ENCODE results near the gene CIRBP.

CIRBP gene

DNA sequence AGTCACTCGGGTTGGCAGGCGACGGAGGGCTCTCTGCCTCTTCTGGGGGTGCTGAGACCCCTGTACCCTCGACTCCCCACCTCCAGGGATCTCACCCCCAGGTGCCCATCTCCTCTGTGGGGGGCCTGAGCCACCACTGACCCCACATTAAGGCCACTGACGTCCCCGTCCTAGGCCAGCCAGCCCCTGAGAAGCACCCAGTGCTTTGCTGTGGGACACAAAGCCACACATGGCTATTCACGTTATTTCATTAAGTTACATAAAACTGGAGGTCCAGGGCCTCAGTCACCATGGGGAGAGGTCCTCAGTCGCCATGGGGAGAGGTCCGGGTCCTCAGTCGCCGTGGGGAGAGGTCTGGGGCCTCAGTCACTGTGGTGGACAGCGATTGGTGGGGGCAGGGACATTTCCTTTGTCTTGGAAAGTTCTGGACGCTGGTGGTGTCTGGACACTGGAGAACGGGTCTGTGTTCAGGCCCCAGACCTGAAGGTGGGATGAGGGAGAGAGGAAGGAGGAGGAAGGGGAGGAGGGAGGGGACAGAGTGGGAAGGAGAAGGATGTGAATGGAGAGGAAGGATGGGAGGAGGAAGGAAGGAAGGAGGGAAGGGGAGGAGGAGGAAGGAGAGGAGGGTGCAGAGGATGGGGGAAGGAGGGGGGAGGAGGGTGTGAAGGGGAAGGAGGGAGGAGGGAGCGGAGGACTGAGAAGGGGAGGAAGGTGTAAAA lies 12.6 kb downstream of the CIRBP start:
- no peak for DNase-seq (ENCODE audit: low read depth)

DNA sequence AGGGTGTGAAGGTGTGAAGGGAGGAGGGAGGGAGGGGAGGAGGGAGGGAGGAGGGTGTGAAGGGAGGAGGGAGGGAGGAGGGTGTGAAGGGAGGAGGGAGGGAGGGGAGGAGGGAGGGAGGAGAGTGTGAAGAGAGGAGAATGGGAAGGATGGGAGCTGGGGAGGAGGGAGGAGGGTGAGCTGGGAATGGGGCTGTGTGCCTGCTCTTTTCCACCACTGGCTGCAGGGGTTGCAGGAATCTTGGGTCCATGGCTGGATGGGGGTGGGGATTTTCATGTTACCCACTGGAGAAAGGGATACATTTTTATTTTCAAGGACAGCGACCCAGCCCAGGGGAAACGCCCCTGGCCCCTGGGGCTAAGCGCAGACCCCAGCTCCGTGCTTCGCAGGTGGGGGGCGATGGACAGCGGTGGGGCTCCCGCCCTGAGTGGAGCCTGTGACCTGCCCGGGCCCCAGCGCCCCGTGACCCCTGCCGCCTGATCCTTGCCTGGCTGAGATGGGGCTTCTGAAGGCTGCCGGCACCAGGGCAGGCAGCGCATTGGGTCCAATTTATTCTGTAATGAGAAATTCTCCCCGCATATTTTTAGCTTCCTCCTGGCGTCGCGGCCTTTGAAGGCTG lies 13.6 kb downstream of the CIRBP start:
- no peak for DNase-seq (ENCODE audit: low read depth)

DNA sequence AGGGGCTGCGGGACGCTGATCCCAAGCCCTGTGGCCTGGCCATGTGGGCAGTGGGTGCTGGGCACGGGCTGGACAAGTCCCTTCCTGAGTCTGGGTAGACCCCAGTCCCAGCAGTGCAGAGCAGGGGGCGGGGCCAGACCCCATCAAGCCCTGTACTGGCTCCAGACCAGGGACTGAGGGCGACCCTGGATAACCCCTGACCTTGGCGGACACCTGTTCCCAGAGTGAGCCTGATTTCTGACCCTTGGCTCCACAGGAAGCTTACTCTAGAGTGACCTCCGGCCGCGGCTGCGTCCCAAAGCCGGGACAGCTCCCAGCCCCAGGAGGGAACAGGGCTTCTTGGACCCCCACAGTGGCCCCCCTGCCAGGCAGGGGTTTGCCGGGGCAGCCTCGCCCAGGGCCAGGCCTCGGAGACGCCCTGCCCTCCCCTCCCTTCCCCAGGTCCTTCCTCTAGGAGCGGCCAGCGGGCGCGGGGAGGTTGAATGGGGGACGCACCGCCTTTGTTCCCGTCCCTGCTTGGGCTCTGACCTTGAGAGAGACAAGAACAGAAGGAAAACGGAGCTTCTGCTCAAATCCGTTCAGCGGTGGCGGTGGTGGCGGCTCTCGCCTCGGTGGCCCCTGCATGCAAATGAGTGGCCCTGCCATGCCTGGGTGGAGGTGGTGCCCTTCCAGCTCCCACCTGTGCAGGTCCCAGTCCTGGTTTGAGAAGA lies 14.2 kb downstream of the CIRBP start:
- DNase-seq (ENCODE audit: low read depth): no peak

DNA sequence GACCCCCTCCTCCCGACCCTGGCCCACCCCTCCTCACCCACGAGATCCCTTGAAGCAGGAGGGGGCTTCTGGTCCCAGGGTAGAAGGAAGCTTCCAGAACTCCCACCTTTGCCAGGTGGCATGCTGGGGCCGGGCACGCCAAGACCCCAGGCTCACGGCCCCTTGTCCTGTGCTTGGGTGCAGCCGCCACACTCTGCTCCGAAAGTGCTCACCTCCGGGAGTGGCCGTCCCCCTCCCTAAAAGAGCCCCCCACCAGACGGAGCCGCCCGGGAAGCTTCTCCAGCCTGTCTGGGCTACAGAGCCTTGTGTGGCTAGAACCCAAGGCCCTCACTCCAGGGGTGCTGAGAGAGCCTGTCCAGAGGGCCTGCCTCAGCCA lies 14.8 kb downstream of the CIRBP start:
- DNase-seq (ENCODE audit: low read depth): no peak

DNA sequence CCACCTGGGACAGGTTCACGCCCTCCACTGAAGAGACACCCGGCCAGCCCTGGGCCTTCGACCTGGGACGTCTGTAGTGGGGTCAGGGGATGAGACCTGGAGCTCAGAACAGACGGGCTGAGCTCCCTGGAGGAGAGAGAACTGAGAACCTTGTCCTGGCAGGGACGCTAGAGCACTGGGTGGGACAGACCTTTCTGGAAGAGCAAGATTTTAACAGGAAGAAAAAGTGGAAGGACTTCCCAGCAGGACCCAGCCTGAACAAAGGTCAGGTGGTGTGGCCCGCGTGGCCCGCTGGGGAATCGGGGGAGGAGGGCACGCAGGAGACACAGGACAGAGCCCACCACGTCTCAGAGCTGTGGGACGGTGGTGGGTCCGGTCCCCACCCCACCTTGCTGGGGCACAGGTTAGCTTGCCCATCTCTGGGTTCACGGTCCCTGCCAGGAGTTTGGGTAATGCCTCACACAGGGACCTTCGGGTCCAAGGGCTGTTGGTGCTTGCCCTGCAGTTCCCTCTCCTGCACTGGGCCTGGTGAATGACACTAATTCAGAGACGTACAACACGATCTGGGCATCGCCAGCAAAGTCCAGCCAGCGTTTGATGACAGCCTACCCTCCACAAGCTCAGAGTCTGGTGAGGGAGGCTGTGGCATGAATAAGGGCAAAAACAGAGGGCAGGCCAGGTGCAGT lies 15.3 kb downstream of the CIRBP start:
- no peak for DNase-seq (ENCODE audit: low read depth)

DNA sequence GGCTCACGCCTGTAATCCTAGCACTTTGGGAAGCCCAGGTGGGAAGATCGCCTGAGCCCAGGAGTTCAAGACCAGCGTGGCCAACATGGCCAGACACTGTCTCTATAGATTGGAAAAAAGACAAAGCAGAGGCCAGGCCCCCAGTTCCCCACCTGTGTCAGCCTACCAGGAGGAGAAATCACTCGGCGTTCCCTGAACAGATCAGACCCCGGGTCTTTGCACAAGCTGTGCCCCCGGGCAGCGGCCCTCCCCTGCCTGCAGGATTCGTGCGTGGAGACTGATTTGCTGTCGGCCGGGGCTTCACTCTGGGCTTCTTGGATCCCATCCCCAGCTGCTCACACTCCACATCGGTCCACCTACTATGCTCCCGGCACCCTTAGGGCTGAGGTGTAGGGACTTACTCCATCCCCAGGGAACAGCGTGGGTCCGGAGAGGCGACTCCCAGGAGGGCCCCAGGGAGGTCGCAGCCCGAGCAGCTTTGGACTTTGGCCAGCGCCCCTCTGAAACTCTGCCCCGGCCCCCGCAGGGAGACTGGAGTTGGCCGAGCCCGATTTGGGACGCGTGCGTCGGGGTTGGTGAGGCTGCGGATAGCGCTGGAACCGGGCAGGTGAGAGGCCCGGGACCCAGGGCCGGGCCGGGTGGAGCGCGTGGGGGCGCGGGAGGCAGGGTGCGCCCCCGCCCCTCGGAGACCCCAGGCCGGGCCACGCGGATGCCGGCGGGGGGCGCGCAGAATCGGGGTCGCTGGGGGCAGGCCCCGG lies 16.0 kb downstream of the CIRBP start:
- no peak for DNase-seq (ENCODE audit: low read depth)

DNA sequence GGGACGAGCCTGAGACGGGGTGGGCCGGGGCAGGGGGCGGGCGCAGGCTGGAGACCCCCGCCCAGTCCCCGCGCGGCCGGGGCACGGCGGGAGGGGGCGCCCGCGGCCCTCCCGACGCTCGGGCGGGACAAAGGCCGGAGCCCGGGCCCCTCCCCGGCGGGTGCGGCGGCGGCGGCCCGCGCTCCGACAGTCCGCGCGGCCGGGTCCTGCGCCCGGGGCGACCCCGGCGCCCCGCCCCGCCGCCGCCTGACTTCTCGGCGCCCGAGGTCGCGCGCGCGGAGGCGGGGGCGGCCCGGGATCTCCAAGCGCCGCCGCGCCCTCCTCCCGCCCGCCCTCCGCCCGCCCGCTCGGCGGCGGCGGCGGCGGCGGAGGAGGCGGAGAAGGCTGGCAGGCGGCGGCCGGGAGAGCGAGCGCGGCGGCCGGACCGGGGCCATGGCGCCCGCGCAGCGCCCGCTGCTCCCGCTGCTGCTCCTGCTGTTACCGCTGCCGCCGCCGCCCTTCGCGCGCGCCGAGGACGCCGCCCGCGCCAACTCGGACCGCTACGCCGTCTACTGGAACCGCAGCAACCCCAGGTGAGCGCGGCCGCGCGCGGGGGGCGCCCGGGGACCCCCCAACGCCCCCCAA lies 16.7 kb downstream of the CIRBP start, which contains the start of gene EFNA2:
Gene EFNA2 (plus strand): TSS at position 137 of the 624 bp plus-strand sequence. CDS start 296 bp downstream, at position 433.
- no peak for DNase-seq (ENCODE audit: low read depth)

DNA sequence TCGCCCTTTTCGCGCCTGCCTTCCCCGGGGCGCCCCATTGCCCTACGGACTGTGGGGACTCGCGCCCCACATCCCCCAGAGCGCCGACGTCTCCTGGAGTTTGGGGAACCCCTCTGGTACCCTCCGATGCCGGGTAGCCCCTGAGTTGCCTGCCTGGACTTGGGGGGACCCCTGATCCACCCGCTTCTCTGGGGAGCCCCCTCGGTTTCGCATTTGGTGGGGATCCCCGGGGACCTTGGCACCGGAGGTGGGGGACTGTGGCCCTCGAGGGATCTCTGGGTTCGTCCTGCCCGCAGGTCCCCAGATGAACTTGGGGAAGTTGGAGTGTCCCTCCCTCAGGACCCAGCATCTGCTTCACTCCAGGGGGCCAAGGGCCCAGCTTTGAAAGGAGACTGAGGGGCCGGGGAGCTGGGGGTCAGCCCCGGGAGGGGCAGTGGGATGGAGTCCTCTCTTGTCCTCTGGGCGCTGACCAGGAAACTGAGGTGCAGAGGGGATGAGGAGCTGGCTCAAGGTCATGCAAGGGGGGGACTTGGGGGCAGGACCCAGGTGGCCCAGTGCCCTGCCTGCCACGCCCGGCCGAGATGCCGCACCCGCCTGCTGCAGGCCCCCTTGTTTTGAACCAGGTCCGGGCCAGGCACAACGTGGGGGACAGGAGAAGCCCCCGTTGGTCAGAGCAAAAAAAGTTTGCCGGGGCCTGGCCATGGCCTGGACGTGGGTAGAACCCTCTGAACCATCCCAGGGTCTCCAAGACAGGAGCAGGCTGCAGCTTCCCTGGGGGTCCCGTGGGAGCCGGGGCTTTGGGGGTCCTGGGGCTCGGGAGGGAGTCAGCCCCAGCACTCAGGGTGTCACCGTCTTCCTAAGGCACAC lies 17.6 kb downstream of the CIRBP start:
- DNase-seq (ENCODE audit: low read depth): no peak

DNA sequence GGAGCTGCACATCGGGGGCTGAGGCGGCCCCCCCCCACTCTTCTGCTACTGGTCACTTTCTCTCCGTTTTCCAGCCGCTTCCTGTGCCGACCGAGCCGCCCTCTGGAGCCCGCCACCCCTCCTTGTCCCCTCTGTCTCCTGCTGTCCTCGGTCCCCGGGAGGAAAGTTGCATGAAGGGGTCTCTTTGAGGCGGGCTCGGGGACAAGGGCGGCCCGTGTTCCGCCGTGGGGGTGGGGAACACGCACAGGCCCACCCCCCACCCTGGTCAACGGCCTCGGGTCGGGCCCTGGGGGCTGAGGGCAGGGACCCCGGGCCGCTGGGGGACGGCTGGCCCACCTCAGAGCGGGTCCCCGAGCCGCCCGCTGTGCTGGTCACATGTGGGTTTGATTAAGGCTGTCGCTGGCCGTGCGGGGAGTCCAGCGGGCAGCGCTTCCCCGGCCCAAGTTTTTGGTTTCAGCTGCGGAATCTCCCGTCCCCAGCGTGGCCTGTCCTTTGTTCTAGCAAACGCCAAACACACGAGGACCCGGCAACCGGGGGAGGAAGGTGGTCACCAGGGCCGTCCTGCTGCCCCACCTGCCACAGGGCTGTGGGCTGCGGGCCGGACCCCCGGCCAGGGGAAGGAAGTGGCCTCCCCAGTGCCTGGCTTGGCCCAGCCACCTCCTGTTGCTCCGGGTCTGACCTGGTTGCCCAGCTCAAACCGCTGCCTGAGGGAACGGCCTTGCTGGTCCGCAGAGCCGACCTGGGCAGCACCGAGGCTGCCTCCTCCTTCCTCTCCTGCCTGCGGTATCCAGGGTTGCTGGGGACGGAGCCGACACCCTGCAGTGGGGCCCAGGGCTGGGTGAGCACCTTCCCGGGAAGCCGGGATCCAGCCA lies 18.5 kb downstream of the CIRBP start:
- DNase-seq (ENCODE audit: low read depth): no peak

DNA sequence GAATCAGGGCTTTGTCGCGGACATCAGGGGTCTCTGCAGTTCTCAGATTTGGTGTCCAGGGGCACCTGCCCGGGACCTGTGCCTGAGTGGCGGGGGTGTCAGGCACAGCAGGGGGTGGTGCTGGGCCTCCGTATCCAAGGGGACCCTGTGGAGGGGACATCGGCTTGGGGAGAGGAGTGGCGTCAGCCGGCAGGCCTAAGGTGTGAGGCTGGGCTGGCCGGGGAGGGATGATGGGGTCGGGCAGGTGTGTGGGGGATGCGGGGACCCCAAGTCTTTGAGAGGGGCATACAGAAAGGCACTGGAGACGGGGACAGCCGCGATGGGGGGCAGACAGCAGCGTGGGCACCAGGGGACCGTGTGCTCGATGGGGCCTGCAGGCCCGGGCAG lies 19.1 kb downstream of the CIRBP start:
- no peak for DNase-seq (ENCODE audit: low read depth)

DNA sequence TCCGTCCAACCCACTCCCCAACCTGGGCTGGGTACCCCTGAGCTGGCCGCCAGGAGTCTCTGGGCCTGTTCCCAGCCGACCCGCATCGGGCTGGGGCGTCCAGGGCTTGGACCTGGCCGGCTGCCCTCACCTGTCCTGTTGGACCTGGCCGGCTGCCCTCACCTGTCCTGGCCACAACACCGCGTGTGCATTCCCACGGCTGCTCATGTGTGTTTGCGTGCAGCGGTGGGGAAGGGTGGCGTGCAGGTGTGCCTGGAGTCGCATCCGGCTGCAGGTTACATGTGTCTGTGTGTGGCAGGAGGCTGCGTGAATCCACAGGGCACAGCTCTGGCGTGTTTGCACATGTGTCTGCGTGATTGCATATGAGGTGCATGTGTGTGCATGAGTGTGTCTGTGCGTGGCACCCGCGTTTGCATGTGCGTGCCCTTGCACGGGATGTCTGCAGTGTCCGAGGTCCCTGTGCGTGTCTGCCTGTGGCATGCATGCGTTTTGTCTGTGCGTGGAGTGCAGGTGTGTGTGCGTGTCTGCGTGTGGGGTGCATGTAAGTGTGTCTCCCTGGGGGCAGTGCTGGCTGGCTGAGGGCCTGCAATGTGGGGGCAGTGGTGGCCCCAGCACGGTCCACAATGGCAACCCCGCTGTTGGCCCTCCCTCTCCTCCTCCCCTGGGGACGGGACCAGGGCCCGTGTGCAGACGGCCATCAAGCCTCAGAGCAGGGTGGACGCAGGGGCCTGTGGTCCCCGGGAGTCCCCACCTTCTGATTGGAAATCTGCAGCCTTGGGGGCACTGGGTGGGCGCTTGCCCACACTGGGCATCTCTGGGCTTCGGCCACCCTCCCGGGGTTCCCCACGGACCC lies 19.9 kb downstream of the CIRBP start:
- DNase-seq (ENCODE audit: low read depth): no peak

DNA sequence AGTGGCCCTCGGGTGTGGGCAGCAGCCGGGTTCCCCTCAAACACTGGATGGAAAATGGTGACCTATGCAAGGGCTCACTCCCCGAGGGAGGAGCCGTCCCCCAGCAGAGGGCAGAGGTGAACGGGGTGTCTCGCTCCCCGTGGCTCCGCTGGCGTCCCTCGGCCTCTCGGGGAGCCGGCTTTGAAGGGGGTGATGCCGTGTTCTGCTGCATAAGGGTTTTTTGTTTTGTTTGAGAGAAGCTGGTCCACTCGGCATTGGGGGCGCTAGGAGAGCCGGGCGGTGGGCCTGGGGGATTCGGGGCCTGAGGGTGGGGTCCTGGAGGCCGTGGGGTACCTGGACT lies 20.5 kb downstream of the CIRBP start:
- no peak for DNase-seq (ENCODE audit: low read depth)

DNA sequence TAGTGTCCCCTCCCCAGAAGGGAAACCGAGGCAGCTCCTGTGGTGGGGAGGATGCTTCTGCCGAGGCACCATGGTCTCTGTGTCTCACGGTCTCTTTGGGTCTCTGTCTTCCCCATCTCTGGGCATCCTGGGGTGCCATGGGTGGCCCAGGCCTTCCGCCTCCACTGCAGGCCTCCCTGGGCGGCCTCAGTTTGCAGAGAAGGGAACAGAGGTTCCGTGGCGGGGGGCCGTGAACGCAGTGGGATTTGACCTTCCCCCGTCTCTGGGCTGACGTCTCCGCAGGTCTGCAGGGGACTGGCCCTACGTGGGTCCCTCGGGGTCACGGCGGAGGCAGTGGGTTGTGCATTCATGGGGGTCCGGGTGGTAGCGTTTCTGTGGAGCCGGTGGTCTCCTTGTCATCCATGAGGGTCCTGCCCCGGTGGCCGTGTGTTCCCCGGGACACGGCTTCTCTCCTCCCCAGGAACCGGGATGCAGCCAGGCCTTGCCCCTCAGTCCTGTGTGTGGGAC lies 21.1 kb downstream of the CIRBP start:
- no peak for DNase-seq (ENCODE audit: low read depth)

DNA sequence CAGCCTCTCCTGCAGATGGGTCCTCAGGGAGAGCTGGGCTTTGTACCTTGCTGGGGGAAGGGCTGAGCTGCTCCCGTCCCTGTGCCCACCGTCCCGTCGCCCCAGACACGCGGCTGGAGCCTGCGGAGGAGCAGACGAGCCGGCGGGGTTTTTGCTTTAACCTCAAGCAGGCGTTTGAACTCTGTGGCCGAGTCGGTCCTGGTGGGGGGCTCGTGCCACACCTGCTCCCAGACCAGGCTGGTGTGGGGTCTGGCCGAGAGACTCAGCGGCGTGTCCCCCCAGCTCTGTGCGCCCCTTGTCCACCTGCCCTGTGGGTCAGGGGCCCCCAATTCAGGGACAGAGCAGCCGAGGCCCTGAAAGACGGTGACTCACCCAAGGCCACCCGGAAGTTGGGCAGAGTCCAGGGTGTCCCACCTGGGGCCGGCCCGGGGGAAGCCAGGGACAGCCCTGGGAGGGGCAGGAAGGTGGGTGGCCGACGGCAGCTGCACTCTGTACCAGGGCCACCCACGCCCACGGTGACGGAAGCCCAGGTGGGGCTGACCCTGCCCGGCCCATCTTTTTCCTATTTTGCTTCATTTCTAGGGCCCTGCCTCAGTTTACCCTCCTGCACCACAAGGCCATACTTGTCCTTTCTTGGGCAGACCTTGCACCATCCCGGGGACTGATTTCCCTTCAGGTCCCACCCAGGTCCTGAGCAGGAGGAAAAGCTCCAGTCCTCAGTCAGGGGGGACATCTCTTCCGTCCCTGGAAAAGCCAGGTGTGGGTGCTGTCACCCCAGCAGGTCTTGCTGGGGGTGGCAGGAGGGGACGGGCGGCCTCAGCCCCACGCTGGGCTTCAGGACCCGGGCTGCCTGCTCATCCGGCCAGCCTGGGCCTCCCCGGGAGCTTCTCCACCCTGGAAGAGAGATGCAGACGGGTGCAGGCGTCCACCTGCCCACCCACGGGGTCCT lies 21.8 kb downstream of the CIRBP start:
- DNase-seq (ENCODE audit: low read depth): no peak

DNA sequence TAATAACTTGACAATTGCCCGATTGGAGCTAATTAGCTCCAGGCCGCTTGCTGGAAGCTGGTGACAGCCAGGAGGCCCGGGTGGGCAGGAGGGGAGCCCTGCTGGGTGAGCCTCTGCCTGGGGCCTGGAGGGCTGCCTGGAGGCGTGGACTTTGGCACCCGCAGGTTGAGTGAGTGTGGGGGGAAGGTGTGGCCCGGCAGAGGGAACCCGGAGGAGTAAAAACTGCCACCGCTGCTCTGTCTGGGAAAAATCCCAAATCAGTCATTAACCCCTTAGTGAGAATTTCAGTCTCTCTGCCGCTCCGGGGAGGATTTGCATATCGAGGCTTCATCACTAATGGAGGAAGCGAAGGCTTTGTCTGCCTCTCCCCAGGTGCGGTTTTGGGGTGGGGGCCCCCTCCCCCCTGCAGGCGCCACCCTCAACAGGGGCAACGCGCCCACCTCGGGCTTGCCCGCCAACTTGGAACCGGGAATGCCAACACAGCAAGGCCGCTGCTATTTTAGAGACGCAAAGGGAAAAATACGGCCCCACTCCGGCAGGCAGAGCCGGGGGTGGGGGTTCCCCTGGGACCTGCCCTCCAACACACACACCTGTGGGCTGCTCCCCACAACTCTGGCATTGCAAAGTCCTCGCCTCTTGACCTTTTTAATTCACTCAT lies 22.8 kb downstream of the CIRBP start:
- DNase-seq (ENCODE audit: low read depth): no peak

DNA sequence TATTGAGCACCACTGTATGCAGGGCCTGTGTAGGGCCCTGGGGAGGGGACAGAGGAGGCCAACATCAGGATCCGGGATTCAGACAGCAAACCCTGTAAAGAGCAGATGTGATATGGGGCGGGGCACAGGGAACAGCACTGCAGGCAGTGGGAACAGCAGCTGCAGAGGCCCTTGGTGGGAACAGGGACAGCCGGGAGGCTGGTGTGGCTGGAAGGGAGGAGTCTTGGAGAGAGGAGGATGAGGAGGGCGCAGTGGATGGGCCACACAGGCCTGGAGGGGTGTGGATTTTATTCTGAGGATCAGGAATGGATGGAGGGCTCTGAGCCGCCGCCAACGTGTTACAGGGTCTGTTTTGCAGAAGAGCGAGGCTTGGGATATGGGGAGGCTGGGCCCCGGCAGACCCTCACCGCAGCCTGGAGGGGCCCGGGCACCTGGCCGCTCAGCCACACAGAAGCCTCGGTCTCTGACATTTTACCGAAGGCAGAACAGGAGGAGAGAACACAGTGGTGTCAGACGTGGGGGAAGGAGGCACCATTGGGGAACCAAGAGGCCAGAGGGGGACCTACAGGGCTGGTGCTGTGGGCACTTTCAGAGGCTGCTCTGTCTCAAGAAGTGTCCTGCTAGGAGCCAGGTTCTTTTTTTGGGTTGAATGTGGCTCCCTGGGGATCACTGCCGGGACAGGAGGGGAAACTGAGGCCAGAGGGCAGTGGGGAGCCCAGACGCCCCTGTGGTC lies 23.5 kb downstream of the CIRBP start:
- DNase-seq (ENCODE audit: low read depth): no peak

Data from GM04503 (cell line).